IPS DF 4.7 (cell line): ENCODE measurements around the gene NAP1L2.
A peak's percentile ranks its signal among the peaks of the same experiment; 100 is the strongest.
"Not testable (repeated sequence)": the region's sequence is repeated elsewhere in the genome, so short reads cannot be mapped to it uniquely, and the experiment has no call there.

Experiments
- DNase-seq: peaks from one replicate; pipeline ENCODE4 v3.0.0-alpha.2; 2013; ENCODE audit warnings: low spot score; ENCODE audit errors: extremely low read depth

The NAP1L2 gene

DNA sequence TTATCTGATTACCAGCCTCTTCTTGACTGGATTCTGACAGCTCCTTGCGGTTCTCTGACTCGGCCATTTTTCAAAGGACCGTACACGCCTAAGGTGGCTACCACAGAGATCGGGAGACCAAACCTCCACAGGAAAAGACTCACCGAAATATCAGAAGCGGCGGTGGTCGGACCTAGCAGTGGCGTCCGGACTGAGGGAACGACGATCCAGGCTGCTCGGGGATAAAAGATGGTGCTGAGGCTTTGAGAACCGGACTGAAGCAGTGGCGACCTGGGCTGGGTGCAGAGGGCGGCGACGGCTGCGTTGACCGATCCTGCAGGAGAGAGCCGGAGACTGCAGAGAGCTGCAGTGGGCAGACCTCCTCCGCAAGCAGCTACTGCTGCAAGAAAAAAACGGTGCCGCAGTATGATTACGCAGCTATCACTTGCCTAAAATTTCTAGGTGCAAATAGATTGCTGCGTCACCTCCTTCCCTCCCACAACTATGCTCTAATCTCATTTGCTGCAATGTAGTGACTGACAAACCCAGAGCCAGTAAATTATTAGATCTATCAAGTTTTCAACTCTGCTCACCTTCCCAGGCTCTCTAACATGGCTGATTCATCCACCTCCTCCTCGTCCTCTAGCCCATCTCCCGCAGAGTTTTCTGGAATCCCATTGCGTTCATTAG is at the start of gene NAP1L2:
Gene NAP1L2, minus strand, starts transcription at position 426 of the 669 bp plus-strand sequence. Its CDS starts 359 bp downstream, at position 67.
- DNase-seq = peak; percentile 5

- no peak for DNase-seq
These were observed 48.3 kb upstream of the NAP1L2 start for GRCh38 chrX:73262991-73263390.

GRCh38 chrX:73239242-73239641 is 24.6 kb upstream of the NAP1L2 start:
- DNase-seq = no peak

DNA sequence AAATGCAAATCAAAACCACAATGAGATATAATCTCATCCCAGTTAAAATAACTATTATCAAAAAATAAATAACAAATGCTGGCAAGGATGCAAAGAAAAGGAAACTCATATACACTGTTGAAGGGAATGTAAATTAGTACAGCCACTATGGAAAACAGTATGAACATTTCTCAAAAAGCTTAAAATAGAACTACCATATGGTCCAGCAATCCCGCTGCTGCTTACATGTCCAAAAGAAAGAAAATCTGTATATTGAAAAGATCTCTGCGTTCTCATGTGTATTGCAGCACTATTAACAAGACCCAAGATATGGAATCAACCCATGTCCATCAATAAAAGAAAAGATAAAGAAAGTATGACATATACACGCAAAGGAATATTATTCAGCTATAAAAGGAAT is 3.0 kb upstream of the NAP1L2 start:
- no peak for DNase-seq

GRCh38 chrX:73215246-73215645 is 595 bp upstream of the NAP1L2 start:
- no peak for DNase-seq

GRCh38 chrX:73213734-73214425 is 771 bp downstream of the NAP1L2 start:
- DNase-seq = no peak

DNA sequence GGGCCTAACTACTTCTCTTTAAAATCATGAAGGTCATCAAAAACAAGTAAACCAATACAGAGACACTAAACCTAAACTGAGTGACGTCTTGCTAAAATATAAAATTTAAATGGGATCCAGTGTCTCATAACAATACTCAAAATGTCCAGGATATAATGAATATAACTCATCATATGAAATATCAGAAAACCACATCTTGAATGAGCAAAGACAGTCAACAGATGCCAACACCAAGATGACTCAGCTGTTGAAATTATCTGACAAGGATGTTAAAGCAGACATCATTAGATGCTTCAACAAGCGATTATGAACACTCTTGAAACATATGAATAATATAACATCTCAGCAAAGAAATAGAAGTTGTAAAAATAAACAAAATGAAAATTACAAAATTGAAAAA is 8.3 kb downstream of the NAP1L2 start:
- no peak for DNase-seq

DNA sequence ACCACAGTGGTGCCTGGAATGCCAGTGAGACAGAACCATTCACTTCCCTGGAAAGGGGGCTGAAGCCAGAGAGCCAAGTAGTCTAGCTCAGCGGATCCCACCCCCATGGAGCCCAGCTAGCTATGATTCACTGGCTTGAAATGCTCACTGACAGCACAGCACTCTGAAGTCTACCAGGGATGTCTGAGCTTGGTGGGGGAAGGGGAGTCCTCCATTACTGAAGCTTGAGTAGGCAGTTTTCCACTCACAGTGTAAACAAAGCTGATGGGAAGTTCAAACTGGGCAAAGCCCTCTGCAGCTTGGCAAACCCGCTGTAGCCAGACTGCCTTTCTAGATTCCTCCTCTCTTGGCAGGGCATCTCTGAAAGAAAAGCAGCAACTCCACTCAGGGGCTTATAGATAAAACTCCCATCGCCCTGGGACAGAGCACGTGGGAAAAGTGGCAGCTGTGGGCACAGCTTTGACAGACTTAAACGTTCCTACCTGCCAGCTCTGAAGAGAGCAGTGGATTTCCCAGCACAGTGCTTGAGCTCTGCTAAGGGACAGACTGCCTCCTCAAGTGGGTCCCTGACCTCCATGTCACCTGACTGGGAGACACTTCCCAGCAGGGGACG is 32.0 kb downstream of the NAP1L2 start:
- DNase-seq = no peak

GRCh38 chrX:73168945-73169344 is 45.7 kb downstream of the NAP1L2 start:
- DNase-seq = not testable (repeated sequence)
